HG02884 (cell line): Measurements from ENCODE around the gene MACROD2.
A peak's percentile ranks its signal among the peaks of the same experiment; 100 is the strongest.

Experiments used
- ATAC-seq: cut with Tn5 transposase; IDR thresholded peaks from one replicate; pipeline ENCODE4 v1.9.1; 2021; ENCODE audit warnings: mild to moderate bottlenecking, moderate library complexity; ENCODE audit not compliant: unreplicated experiment

MACROD2 gene

DNA sequence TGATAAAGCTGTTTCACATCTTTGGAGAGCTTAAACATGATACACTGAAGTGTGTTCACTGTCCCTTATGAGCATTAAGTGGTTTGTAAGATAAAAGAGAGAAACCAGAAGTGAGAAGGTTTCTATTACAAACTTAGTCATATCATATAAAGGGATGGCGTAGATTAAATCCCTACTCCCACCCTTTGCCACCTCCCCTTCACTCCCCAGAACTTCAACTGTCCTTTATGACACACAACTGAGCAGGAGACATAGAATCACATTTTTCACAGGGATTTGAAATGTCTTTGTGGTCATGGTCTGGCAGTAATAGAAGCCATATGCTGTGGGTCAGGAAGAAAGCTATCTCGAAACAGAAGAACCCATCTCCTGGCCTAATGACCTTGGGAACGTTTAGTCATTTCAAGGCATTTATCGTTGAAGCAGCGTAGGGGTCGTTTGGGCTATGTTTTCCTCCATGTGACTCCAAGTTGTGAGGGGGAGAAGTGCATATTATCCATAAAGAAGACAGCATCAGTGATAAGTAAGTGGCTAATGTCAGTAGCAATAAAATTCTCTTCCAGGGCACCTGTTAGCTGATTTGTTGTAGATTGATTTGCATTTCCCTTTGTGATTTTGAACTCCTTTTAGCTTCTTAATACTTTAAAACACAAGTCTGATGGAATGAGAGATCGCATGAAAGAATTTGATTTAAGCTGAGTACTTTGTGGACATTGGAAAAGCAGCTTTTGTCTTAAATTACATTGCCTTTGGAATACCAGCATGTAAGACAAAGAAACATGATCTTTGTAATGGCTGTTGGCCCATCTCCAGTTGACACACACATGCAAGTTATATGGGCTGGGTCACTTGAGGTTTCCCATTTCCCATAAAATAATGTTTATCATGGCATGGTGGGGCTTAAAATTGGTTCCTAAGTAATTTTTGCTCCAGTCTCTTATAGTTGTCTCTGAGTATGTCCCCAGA is 843.6 kb downstream of the MACROD2 start:
- ATAC-seq: peak; percentile 94

DNA sequence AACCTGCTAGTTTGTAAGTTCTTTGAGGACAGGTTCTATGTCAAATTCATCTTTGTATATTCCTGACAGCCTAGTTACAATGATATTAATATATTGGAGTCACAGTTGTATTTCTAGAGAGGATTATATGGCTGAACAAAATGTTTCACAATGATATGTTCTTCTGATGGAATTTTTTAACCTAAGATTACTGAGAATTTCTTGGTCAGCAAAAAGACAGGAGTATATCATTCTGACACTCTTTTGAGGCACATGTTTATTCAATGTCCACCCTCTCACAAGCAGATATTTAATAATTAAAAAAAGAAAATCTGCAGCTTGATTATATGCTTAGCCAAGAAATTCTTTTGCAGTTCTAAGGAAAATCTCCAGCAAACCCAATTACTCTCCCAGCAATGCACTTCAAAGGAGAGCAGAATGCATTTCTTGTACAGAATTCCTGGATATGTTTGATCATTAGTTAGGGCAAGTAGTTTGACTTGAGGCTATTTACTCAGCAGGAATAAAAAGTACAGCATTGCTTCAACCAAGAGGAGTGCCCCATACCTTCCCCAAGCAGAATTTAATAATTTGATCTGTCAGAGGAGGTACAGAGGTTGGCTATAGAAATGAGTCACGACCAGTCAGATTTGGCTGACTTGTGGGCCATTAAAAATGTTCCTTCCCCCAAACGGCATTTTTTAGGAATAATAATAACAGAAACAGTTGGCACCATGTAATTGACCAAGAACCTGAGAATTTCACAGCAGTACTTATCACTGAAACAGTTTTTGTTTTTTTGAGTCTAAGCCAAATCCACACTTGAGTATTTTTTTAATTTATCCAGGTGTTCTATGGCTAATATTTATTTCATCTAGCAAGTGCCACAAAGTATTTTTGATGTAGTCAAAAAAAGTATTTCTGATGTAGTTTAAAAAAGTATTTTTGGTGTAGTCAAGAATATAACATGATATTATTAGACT is 850.2 kb downstream of the MACROD2 start:
- ATAC-seq: no peak

DNA sequence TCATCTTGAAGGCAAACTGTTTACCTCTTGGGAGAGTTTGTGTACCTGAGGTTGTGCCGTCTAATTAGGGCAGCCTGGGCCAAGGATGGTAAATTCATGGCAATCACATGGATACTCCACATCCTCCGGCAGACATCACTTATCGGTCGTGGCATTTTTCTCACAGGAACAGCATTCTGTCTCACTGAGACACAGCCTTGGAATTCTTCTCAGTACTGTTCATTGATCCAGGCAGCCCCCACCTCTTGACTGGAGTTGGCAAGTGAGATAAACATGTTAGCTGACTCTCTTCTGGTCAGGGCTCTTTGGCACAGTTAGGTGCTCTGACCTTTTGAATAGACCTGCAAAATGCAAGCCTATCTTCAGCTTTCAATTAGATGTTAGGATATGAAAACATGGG is 853.5 kb downstream of the MACROD2 start:
- no peak for ATAC-seq

DNA sequence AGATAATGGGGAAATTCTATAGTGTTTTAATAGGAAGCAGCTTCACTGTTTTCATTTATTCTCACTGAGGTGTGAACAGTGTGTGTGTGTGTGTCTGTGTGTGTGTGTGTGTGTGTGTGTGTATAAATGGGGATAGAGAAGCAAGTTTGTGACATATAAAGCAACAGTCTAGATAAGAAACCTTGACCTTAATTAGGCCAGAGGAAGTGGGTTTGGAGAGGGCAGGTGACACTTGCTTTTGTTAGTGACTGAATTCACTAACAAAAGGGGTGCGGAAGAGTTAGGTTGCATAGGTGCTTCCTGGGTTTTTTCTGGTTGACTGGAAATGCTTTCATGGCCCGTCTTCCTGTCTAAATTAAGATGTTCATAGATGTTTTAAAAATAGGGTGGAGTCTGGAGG is 857.8 kb downstream of the MACROD2 start:
- ATAC-seq: no peak

GRCh38 chr20:14855171-14855570 is 859.9 kb downstream of the MACROD2 start:
- ATAC-seq: no peak

DNA sequence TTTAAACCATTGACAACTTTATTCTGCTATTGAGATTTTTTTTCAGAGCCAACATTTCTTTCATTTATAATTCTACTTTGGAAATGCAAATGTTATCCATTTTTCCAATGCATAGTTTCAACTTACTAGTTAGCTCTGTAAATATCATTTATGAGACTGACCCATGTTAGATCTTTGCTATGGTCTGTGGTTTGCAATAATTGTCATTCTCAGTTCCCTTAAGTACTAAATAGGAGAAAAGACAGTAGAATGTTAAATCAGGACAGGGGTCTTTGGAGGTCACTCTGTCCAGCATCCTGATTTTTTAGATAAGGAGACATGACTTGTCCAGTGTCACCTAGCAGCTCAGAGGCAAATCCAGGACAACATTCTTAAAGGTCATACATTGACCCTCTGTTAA is 864.3 kb downstream of the MACROD2 start:
- no peak for ATAC-seq

DNA sequence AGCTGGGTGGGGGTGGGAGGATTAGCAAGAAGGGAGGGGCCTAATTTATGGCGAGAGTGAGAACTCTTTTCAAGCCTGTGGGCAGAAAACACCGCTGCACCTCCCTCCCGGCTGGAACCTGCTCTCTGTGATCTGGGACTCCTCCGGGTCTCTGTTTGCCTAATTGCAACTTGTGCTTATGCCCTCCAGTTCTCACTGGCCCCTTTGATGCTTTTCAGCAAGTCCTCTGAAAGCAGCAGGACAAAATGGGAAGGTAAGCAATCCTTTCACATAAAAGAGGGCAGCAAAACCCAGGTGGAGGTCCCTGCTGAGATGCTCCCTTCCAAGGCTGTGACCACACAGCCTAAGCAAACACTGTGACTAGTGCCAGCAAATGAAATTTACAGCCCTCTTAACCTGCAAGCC is 865.1 kb downstream of the MACROD2 start:
- no peak for ATAC-seq

GRCh38 chr20:14861028-14861699 is 865.8 kb downstream of the MACROD2 start:
- ATAC-seq: no peak

GRCh38 chr20:14865169-14865568 is 869.9 kb downstream of the MACROD2 start:
- no peak for ATAC-seq

GRCh38 chr20:14865731-14866130 is 870.4 kb downstream of the MACROD2 start:
- no peak for ATAC-seq

DNA sequence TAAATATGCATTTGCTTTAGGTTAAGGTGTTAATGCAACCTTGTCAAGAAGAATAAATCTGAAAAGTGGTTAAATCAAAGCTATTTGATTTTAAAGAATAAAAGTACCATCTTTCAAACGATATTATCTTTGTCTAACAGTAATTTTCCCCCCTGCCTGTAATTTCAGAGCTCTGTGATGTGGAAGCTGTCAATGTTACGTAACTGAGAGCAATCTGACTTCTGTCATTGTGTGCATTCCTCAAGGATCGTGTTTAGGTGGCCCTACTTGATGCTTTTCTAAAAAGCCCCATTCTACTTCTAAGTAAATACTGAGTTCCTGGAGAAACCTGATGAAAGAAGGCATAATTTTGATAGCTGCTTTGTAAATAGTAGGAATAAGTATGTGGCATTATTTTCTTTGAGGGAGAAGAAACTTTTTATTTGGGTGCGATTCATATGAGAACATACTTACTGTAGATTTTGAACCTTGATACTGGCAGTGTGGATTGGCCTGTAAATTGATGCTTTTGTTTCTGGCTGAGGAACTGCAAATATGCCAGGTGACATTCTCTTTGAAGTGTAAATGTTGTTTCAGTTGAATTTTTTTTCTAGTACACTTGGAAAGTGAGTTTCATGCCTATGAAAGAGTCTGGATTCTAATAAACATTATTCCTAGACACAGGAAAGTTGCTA is 871.7 kb downstream of the MACROD2 start:
- ATAC-seq: no peak

GRCh38 chr20:14877301-14878028 is 882.1 kb downstream of the MACROD2 start:
- ATAC-seq: no peak

GRCh38 chr20:14878676-14879019 is 883.3 kb downstream of the MACROD2 start:
- no peak for ATAC-seq

- peak; percentile 82 for ATAC-seq
Observed at GRCh38 chr20:14879020-14879697, 883.8 kb downstream of the MACROD2 start.

DNA sequence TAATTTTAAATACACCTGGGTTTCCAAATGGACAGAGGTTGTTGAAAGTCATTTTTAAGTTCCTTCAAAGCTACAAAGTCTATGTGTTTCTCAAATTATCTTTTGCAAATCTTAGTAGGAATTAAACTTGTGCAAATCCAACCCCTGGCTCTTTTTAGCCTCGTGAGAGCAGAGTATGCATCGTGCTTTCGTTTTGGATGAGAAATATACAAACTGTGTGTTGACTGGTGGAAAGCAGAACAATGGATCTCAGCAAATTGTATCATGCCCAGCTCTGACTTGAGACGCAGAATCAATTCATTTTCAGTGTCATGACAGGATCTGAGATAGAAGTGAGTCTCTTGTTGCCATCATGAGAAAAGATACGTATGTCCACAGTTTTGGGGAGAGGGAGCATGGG is 884.5 kb downstream of the MACROD2 start:
- no peak for ATAC-seq

DNA sequence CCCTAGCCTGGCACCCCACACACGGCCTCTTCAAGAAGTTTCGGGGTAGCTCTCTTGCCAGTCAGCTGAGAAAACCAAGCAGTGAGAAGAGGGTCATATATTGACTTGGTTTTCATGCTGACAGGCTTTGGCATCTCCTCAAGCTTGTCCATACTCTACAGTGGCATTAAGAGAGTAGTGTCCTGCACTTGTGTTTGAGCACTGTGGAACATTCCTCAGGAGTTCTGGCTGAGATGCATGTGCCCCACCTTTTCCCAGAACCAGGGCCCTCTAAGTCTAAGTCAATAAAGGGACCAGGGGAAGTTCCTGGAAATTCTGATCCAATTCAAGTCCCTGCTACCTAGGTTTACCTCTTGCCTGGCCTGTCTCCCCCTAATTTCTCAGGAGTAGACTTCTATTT is 886.2 kb downstream of the MACROD2 start:
- ATAC-seq: no peak

- no peak for ATAC-seq
Observed at GRCh38 chr20:14882157-14882556, 886.8 kb downstream of the MACROD2 start.

DNA sequence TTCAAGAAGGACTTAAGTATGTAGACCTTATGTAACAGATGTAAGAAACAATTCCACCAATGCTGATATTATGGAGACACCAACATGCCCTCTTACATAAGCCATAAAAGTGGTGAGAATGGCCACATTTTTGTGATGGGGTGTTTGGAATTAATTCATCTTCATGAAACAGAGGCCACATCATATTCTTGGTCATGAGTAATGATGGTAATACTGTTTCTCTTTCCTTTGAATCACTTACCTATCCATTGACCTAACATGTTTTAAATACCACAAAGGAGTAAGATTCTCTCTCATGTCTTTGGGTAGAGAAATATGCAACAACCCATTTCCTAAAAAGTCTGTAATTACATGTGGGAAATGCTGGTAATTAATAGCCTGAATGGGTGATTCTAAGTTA is 887.5 kb downstream of the MACROD2 start:
- ATAC-seq: no peak

GRCh38 chr20:14883324-14883723 is 888.0 kb downstream of the MACROD2 start:
- ATAC-seq: no peak
